ENCODE results near the gene ZNF207.

ZNF207 gene

GRCh38 chr17:32335046-32335445, 14.9 kb upstream of the ZNF207 start (continued):
- TF ChIP-seq CSRNP3 (CRISPR knock-in tag; IDR thresholded peaks at IDR 0.05) (no peak), ZFP30 (CRISPR knock-in tag; IDR thresholded peaks at IDR 0.05) (no peak)

- no peak for TF ChIP-seq ESRRG (CRISPR knock-in tag; IDR thresholded peaks at IDR 0.05)
- TF ChIP-seq TOX (CRISPR knock-in tag; IDR thresholded peaks at IDR 0.05; ENCODE audit: borderline replicate concordance): no peak
- TF ChIP-seq OSR1 (CRISPR knock-in tag; IDR thresholded peaks at IDR 0.05): no peak
- TF ChIP-seq CREB5 (CRISPR knock-in tag; IDR thresholded peaks at IDR 0.05; ENCODE audit: low read depth): no peak
- TF ChIP-seq ZFP30 (CRISPR knock-in tag; IDR thresholded peaks at IDR 0.05): no peak
- TF ChIP-seq ARNTL (CRISPR knock-in tag; IDR thresholded peaks at IDR 0.05; ENCODE audit: borderline replicate concordance, low read depth): no peak
- TF ChIP-seq ZNF565 (CRISPR knock-in tag; conservative IDR thresholded peaks at IDR 0.05; ENCODE audit: low read depth): no peak
- no peak for TF ChIP-seq TSHZ2 (CRISPR knock-in tag; IDR thresholded peaks at IDR 0.05)
- no peak for TF ChIP-seq PPARA (CRISPR knock-in tag; IDR thresholded peaks at IDR 0.05; ENCODE audit: borderline replicate concordance)
- TF ChIP-seq GLIS3 (CRISPR knock-in tag; IDR thresholded peaks at IDR 0.05): no peak
- peak; percentile 95 for ATAC-seq
Observed at GRCh38 chr17:32335687-32336086, 14.3 kb upstream of the ZNF207 start.

- ATAC-seq: peak; percentile 31; the same call in 2 of the 3 replicates
- TF ChIP-seq ZFP30 (CRISPR knock-in tag; IDR thresholded peaks at IDR 0.05) (no peak), ZFP3 (CRISPR knock-in tag; IDR thresholded peaks at IDR 0.05) (no peak), PPARA (CRISPR knock-in tag; IDR thresholded peaks at IDR 0.05; ENCODE audit: borderline replicate concordance) (no peak), TSHZ2 (CRISPR knock-in tag; IDR thresholded peaks at IDR 0.05) (no peak), ZNF8 (CRISPR knock-in tag; IDR thresholded peaks at IDR 0.05) (no peak), ZNF565 (CRISPR knock-in tag; conservative IDR thresholded peaks at IDR 0.05; ENCODE audit: low read depth) (no peak), TCF4 (CRISPR knock-in tag; IDR thresholded peaks at IDR 0.05; ENCODE audit: borderline replicate concordance) (no peak), ESRRG (CRISPR knock-in tag; IDR thresholded peaks at IDR 0.05) (no peak), TOX (CRISPR knock-in tag; IDR thresholded peaks at IDR 0.05; ENCODE audit: borderline replicate concordance) (no peak), CREB5 (CRISPR knock-in tag; IDR thresholded peaks at IDR 0.05; ENCODE audit: low read depth) (no peak), CSDC2 (CRISPR knock-in tag; IDR thresholded peaks at IDR 0.05) (no peak), ZNF70 (CRISPR knock-in tag; IDR thresholded peaks at IDR 0.05) (no peak), POU6F1 (CRISPR knock-in tag; IDR thresholded peaks at IDR 0.05; ENCODE audit: borderline replicate concordance, low read depth) (no peak), ARNTL (CRISPR knock-in tag; IDR thresholded peaks at IDR 0.05; ENCODE audit: borderline replicate concordance, low read depth) (no peak), PATZ1 (CRISPR knock-in tag; IDR thresholded peaks at IDR 0.05; ENCODE audit: borderline replicate concordance) (no peak), RARB (CRISPR knock-in tag; IDR thresholded peaks at IDR 0.05) (no peak), SNAI2 (CRISPR knock-in tag; IDR thresholded peaks at IDR 0.05) (no peak), ISL1 (CRISPR knock-in tag; IDR thresholded peaks at IDR 0.05) (no peak), GLIS3 (CRISPR knock-in tag; IDR thresholded peaks at IDR 0.05) (no peak)
Observed at GRCh38 chr17:32341141-32341856, 8.7 kb upstream of the ZNF207 start.
